Neuronal stem cell (in vitro differentiated cells): ENCODE measurements around the gene MUC20.
A peak's percentile ranks its signal among the peaks of the same experiment; 100 is the strongest.
"Not testable (repeated sequence)": the region's sequence is repeated elsewhere in the genome, so short reads cannot be mapped to it uniquely, and the experiment has no call there.

Source experiments
- DNase-seq: peaks from one replicate; pipeline ENCODE4 v3.0.0-alpha.2; 2013; ENCODE audit warnings: low spot score
- H2AFZ ChIP-seq: one replicate; pipeline ENCODE4 v1.6.1; 2013; ENCODE audit warnings: mild to moderate bottlenecking, low read length, inconsistent platforms
- H2AK5ac ChIP-seq: 2 replicates; pipeline ENCODE4 v1.6.1; 2013; ENCODE audit warnings: low read depth, mild to moderate bottlenecking, inconsistent platforms, low read length, moderate library complexity, mixed read lengths
- H2BK120ac ChIP-seq: 2 replicates; pipeline ENCODE4 v1.6.1; 2013; ENCODE audit warnings: low read depth, mild to moderate bottlenecking, inconsistent platforms, low read length, moderate library complexity, mixed read lengths
- H2BK12ac ChIP-seq: one replicate; pipeline ENCODE4 v1.6.1; 2013; ENCODE audit warnings: low read length, inconsistent platforms
- H2BK15ac ChIP-seq: 2 replicates; pipeline ENCODE4 v1.6.1; 2013; ENCODE audit warnings: mild to moderate bottlenecking, low read length, inconsistent platforms, mixed read lengths
- H2BK5ac ChIP-seq: one replicate; pipeline ENCODE4 v1.6.1; 2013; ENCODE audit warnings: inconsistent platforms, mild to moderate bottlenecking, low read length, moderate library complexity
- H3K14ac ChIP-seq: one replicate; pipeline ENCODE4 v1.6.1; 2013; ENCODE audit warnings: low read length, inconsistent platforms
- H3K18ac ChIP-seq: 2 replicates; pipeline ENCODE4 v1.6.1; 2013; ENCODE audit warnings: low read length, inconsistent platforms
- H3K23ac ChIP-seq: 2 replicates; pipeline ENCODE4 v1.6.1; 2013; ENCODE audit warnings: low read depth, mild to moderate bottlenecking, mixed read lengths, low read length, inconsistent platforms; ENCODE audit not compliant: poor library complexity
- H3K27ac ChIP-seq: replicated peaks from 3 replicates; pipeline ENCODE4 v1.5.1; 2013; ENCODE audit warnings: low read length, inconsistent platforms
- H3K27me3 ChIP-seq, 3 experiments: 2 replicates each; pipeline ENCODE4 v1.6.1; 2013; ENCODE audit warnings: low read length in 3 of 3, mild to moderate bottlenecking in 2 of 3, inconsistent platforms in 1 of 3, low read depth in 1 of 3, mixed read lengths in 1 of 3, moderate library complexity in 1 of 3; ENCODE audit not compliant: control insufficient read depth in 3 of 3, insufficient read depth in 3 of 3
- H3K36me3 ChIP-seq, 2 donors: replicated peaks in 1 of 2; 2 replicates each; pipeline ENCODE4 v1.6.1; 2013; ENCODE audit warnings: low read length in 2 of 2; ENCODE audit not compliant: control insufficient read depth in 2 of 2, insufficient read depth in 2 of 2
- H3K4ac ChIP-seq: 2 replicates; pipeline ENCODE4 v1.6.1; 2013; ENCODE audit warnings: inconsistent platforms, mild to moderate bottlenecking, low read length, moderate library complexity
- H3K4me1 ChIP-seq, 2 donors: 1 replicate in 1 of 2; 2 replicates in 1 of 2; pipeline ENCODE4 v1.6.1; 2013; ENCODE audit warnings: low read length in 2 of 2, low read depth in 1 of 2; ENCODE audit not compliant: control insufficient read depth in 2 of 2, insufficient read depth in 1 of 2
- H3K4me2 ChIP-seq: one replicate; pipeline ENCODE4 v1.6.1; 2013; ENCODE audit warnings: mild to moderate bottlenecking, low read length, inconsistent platforms; ENCODE audit not compliant: insufficient read depth, poor library complexity, severe bottlenecking
- H3K4me3 ChIP-seq, 2 donors: 2 replicates each; pipeline ENCODE4 v1.5.1; 2013; ENCODE audit warnings: low read length in 2 of 2, mild to moderate bottlenecking in 2 of 2, inconsistent platforms in 1 of 2, moderate library complexity in 1 of 2
- H3K79me1 ChIP-seq: one replicate; pipeline ENCODE4 v1.6.1; 2013; ENCODE audit warnings: low read depth, mild to moderate bottlenecking, inconsistent platforms, low read length, moderate library complexity
- H3K9ac ChIP-seq: one replicate; pipeline ENCODE4 v1.6.1; 2013; ENCODE audit warnings: mild to moderate bottlenecking, low read depth, low read length, inconsistent platforms; ENCODE audit not compliant: poor library complexity
- H3K9me3 ChIP-seq, 2 donors: replicated peaks in 1 of 2; 2 replicates each; pipeline versions ENCODE3 to v1.6.1; 2013; ENCODE audit warnings: low read length in 2 of 2, mild to moderate bottlenecking in 2 of 2, inconsistent platforms in 1 of 2, low read depth in 1 of 2, mixed read lengths in 1 of 2, moderate library complexity in 1 of 2; ENCODE audit not compliant: control insufficient read depth in 2 of 2, insufficient read depth in 1 of 2
- H4K8ac ChIP-seq: one replicate; pipeline ENCODE4 v1.6.1; 2013; ENCODE audit warnings: low read depth, mild to moderate bottlenecking, inconsistent platforms, low read length, moderate library complexity
- H4K91ac ChIP-seq: one replicate; pipeline ENCODE4 v1.6.1; 2013; ENCODE audit warnings: low read length, low read depth, mild to moderate bottlenecking, inconsistent platforms; ENCODE audit not compliant: poor library complexity
- WGBS, 2 donors: extraction: QIAGEN DNeasy Blood & Tissue Kit; methylation state at CpG; one replicate each; pipeline ENCODE4 v1.1.7; 2013; ENCODE audit warnings: missing lambda C conversion rate in 2 of 2, mixed read lengths in 1 of 2; ENCODE audit not compliant: insufficient read length in 2 of 2, insufficient replicate concordance in 1 of 2; ENCODE audit errors: extremely low coverage in 2 of 2; 5-methylcytosine and 5-hydroxymethylcytosine counted together

MUC20 gene

GRCh38 chr3:195746751-195747150 lies 26.0 kb downstream of the MUC20 start:
- WGBS, 2 donors, result no CpG with 5 or more reads among the region's 9 CpGs
- no peak overlapping the region for H3K4me2 ChIP-seq
- no peak overlapping the region for H3K4me3 ChIP-seq

DNA sequence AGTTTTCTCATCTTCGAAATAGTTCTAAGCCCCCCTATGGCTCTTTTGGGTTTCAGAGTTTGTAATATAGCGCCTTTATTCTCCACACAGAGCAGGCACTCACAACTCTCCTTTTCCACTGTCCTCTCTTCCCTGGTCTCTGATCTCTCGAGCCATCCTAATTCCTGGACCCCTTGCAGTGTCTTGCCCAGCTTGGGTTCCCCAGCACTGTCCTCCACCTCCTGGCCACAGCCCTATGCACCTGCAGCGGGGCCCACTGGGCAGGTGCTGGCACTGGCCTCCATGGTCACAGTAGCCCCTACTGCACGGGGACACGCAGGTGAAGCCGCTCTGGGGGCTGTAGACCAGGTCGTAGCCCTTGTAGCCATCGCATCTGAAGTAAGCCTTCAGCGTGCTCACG lies 27.9 kb downstream of the MUC20 start:
- H3K14ac ChIP-seq, result no peak overlapping the region

More at GRCh38 chr3:195746751-195747150, 26.0 kb downstream of the MUC20 start:
- Histone ChIP-seq H3K4me1 (no peaks in the 10 kb centered on the region), H3K9ac (no peak overlapping the region), H3K9me3 (no peaks in the 10 kb centered on the region), H2AK5ac (no peak overlapping the region), H2BK120ac (no peak overlapping the region), H4K91ac (no peak overlapping the region), H3K18ac (no peak overlapping the region), H4K8ac (no peak overlapping the region), H2BK12ac (no peak overlapping the region), H2AFZ (no peak overlapping the region), H3K27me3 (peaks cover 0 to 28% (median 0%) of the 10 kb centered on the region in 3 experiments), H3K27ac (no peak overlapping the region), H3K23ac (no peak overlapping the region), H2BK15ac (no peak overlapping the region), H3K79me1 (no peaks in the 10 kb centered on the region), H2BK5ac (no peak overlapping the region), H3K14ac (no peak overlapping the region), H3K36me3 (no peaks in the 10 kb centered on the region), H3K4ac (no peak overlapping the region)
- no peak for DNase-seq

DNA sequence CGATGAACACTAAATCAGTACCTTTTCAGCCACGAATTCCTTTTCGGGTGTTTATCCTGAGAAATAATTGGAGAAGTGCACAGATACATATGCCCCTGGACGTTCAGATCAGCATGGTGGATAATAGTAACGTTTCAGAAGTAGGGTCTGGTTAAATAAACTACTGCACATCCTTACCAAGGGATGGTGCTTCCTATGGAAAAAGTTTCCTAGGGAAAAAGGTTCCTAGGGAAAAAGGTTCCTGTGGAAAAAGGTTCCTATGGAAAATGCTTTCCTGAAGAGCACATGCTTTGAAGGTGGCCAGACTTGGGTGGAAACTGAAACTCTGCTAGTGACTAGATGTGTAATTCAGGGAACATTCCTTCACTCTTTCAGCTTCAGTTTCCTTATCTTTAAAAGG lies 28.3 kb downstream of the MUC20 start:
- not testable (repeated sequence) for H3K18ac ChIP-seq, H3K36me3 ChIP-seq, H3K4me3 ChIP-seq, H3K4me1 ChIP-seq, H3K79me1 ChIP-seq, H3K4ac ChIP-seq, H2BK12ac ChIP-seq, H2AFZ ChIP-seq, H2BK120ac ChIP-seq, H4K91ac ChIP-seq, H2BK5ac ChIP-seq, DNase-seq, H3K9me3 ChIP-seq, H3K14ac ChIP-seq, H3K23ac ChIP-seq, H3K9ac ChIP-seq, H2BK15ac ChIP-seq, H3K27ac ChIP-seq, H4K8ac ChIP-seq, H3K4me2 ChIP-seq, H2AK5ac ChIP-seq
- peaks cover 0 to 32% (median 0%) of the 10 kb centered on the region in 3 experiments for H3K27me3 ChIP-seq
- WGBS, 2 donors, result no CpG with 5 or more reads among the region's 5 CpGs

More for the DNA sequence above, 27.9 kb downstream of the MUC20 start:
- WGBS, 2 donors, result no CpG with 5 or more reads among the region's 11 CpGs
- Histone ChIP-seq H2AK5ac (no peak overlapping the region), H2BK5ac (no peak overlapping the region), H3K4me1 (no peaks in the 10 kb centered on the region), H4K8ac (no peak overlapping the region), H2BK12ac (no peak overlapping the region), H3K27me3 (peaks cover 0 to 32% (median 0%) of the 10 kb centered on the region in 3 experiments), H2BK15ac (no peak overlapping the region), H3K23ac (no peak overlapping the region), H3K36me3 (no peaks in the 10 kb centered on the region), H3K18ac (no peak overlapping the region), H3K4ac (no peak overlapping the region), H3K4me2 (no peak overlapping the region), H3K9me3 (no peaks in the 10 kb centered on the region), H3K9ac (peak overlapping the region; percentile 53), H3K27ac (no peak overlapping the region), H3K4me3 (peak overlapping the region in 1 of 2 donors; percentile 41), H2AFZ (no peak overlapping the region), H3K79me1 (no peaks in the 10 kb centered on the region), H2BK120ac (no peak overlapping the region), H4K91ac (no peak overlapping the region)
- DNase-seq, result no peak

GRCh38 chr3:195750797-195751520 lies 30.2 kb downstream of the MUC20 start:
- Histone ChIP-seq H2BK15ac (no peak overlapping the region), H3K4me1 (peaks cover 0 to 2% of the 10 kb centered on the region in 2 donors), H4K91ac (no peak overlapping the region), H3K9me3 (no peaks in the 10 kb centered on the region), H3K27me3 (peaks cover 0 to 33% (median 0%) of the 10 kb centered on the region in 3 experiments), H4K8ac (no peak overlapping the region), H3K36me3 (no peaks in the 10 kb centered on the region), H2BK120ac (no peak overlapping the region), H3K23ac (no peak overlapping the region), H2BK5ac (no peak overlapping the region), H3K4me3 (no peak overlapping the region), H3K9ac (no peak overlapping the region), H2AFZ (no peak overlapping the region), H2BK12ac (no peak overlapping the region), H3K14ac (no peak overlapping the region), H3K79me1 (no peaks in the 10 kb centered on the region), H3K27ac (no peak overlapping the region), H3K4me2 (no peak overlapping the region), H2AK5ac (no peak overlapping the region), H3K18ac (no peak overlapping the region), H3K4ac (no peak overlapping the region)
- no CpG with 5 or more reads among the region's 30 CpGs for WGBS, 2 donors
- DNase-seq, result no peak
